HG02798 (cell line): ENCODE data around the gene PMPCA.

ENCODE experiments used
- ATAC-seq: cut with Tn5 transposase; IDR thresholded peaks from one replicate; pipeline ENCODE4 v1.9.1; 2021; ENCODE audit warnings: mild to moderate bottlenecking; ENCODE audit not compliant: unreplicated experiment, poor library complexity

The PMPCA gene

GRCh38 chr9:136448655-136449054, 38.2 kb downstream of the PMPCA start:
- no peak for ATAC-seq

GRCh38 chr9:136451221-136451877, 40.9 kb downstream of the PMPCA start:
- no peak for ATAC-seq

GRCh38 chr9:136453326-136453725, 42.9 kb downstream of the PMPCA start:
- no peak for ATAC-seq

GRCh38 chr9:136454026-136454796, 43.8 kb downstream of the PMPCA start:
- no peak for ATAC-seq

GRCh38 chr9:136455043-136456002, 44.9 kb downstream of the PMPCA start:
- ATAC-seq = no peak

- no peak for ATAC-seq
Observed at GRCh38 chr9:136456258-136456657, 45.8 kb downstream of the PMPCA start.

- no peak for ATAC-seq
Observed at GRCh38 chr9:136457326-136457725, 46.9 kb downstream of the PMPCA start.

GRCh38 chr9:136459425-136459824, 49.0 kb downstream of the PMPCA start:
- no peak for ATAC-seq

GRCh38 chr9:136460772-136461325, 50.4 kb downstream of the PMPCA start:
- no peak for ATAC-seq

GRCh38 chr9:136462664-136463063, 52.2 kb downstream of the PMPCA start:
- ATAC-seq = no peak

- ATAC-seq = no peak
Observed at GRCh38 chr9:136463578-136463977, 53.1 kb downstream of the PMPCA start.

- ATAC-seq = no peak
Observed at GRCh38 chr9:136464241-136464640, 53.8 kb downstream of the PMPCA start.

- no peak for ATAC-seq
Observed at GRCh38 chr9:136465500-136466154, 55.2 kb downstream of the PMPCA start.

- no peak for ATAC-seq
Observed at GRCh38 chr9:136466155-136466541, 55.7 kb downstream of the PMPCA start.

GRCh38 chr9:136467766-136468165, 57.3 kb downstream of the PMPCA start:
- no peak for ATAC-seq

- no peak for ATAC-seq
Observed at GRCh38 chr9:136470356-136470755, 59.9 kb downstream of the PMPCA start.

GRCh38 chr9:136470792-136471469, 60.5 kb downstream of the PMPCA start:
- no peak for ATAC-seq

- no peak for ATAC-seq
Observed at GRCh38 chr9:136471802-136472487, 61.5 kb downstream of the PMPCA start.
